Stomach (tissue), 4 donors: ENCODE data around the gene EFCAB11.

Experiments used
- CTCF ChIP-seq, 7 experiments: fragments of 450-650 bp in 4 of 7; fragments of 200-600 bp in 3 of 7; sonication (generic) in 3 of 7; IDR thresholded peaks; one replicate each; pipeline ENCODE4 v1.5.1; 2016 to 2019; ENCODE audit warnings: antibody characterized with exemption in 7 of 7, control low read depth in 2 of 7, mild to moderate bottlenecking in 1 of 7
- POLR2A ChIP-seq, 4 donors: fragments of 450-650 bp; IDR thresholded peaks; one replicate each; pipeline ENCODE4 v1.6.1; 2016; ENCODE audit warnings: antibody characterized with exemption in 4 of 4, control low read depth in 2 of 4, mild to moderate bottlenecking in 1 of 4, moderate library complexity in 1 of 4
- POLR2AphosphoS5 ChIP-seq, 3 donors: sonication (generic); formaldehyde crosslinking; IDR thresholded peaks; one replicate each; pipeline ENCODE4 v1.6.1; 2016; ENCODE audit warnings: antibody characterized with exemption in 3 of 3

GRCh38 chr14:89810101-89810500 lies 144.4 kb downstream of the EFCAB11 start:
- TF ChIP-seq POLR2A (IDR thresholded peaks at IDR 0.05) (no peak), POLR2AphosphoS5 (IDR thresholded peaks at IDR 0.05) (no peak), CTCF (IDR thresholded peaks at IDR 0.05) (no peak)
